HepG2 (cell line): Measurements from ENCODE around the gene GLRX5. TPM values are rescaled to one million over a fixed set of nuclear protein-coding genes. Genes with fewer than 3 reads are reported as not detected.
A peak's percentile ranks its signal among the peaks of the same experiment; 100 is the strongest.

Source experiments
- ERF ChIP-seq: IDR thresholded peaks from 2 replicates; pipeline ENCODE4 v1.6.1; 2018; ENCODE audit warnings: missing biosample characterization, missing genetic modification reagents
- HNF4G ChIP-seq, 2 experiments: sonication (generic) in 1 of 2; formaldehyde crosslinking in 1 of 2; IDR thresholded peaks; 2 replicates each; pipeline versions ENCODE4 v1.4.0 to v1.6.1; 2011 to 2020; ENCODE audit warnings: borderline replicate concordance in 2 of 2, low read depth in 2 of 2, mild to moderate bottlenecking in 2 of 2, low read length in 1 of 2, missing genetic modification reagents in 1 of 2, moderate library complexity in 1 of 2
- KAT8 ChIP-seq: IDR thresholded peaks from 2 replicates; pipeline ENCODE4 v1.6.1; 2016; ENCODE audit warnings: missing genetic modification reagents, missing compliant biosample characterization
- MTF1 ChIP-seq: sonication (generic); formaldehyde crosslinking; IDR thresholded peaks from 2 replicates; pipeline ENCODE4 v1.5.0; 2020; ENCODE audit warnings: missing genetic modification reagents
- MYC ChIP-seq: sonication (generic); formaldehyde crosslinking; IDR thresholded peaks from 2 replicates; pipeline ENCODE4 v1.9.0; 2021; ENCODE audit warnings: missing genetic modification reagents, borderline replicate concordance
- NCOA1 ChIP-seq: sonication (generic); formaldehyde crosslinking; IDR thresholded peaks from 2 replicates; pipeline ENCODE4 v1.9.0; 2021; ENCODE audit warnings: missing genetic modification reagents
- NR2F2 ChIP-seq: IDR thresholded peaks from 2 replicates; pipeline ENCODE4 v1.6.1; 2012; ENCODE audit warnings: low read depth, inconsistent platforms, borderline replicate concordance
- RFX1 ChIP-seq: fragments of 450-650 bp; IDR thresholded peaks from 2 replicates; pipeline ENCODE4 v1.6.1; 2017
- polyA plus RNA-seq, 8 experiments: library from polyadenylated mRNA; depleted of rRNA in 3 of 8; stranded (reverse) in 7 of 8; unstranded in 1 of 8; fragments of >200 nt; fragmentation: Illumina TruSeq in 4 of 8; extraction: Trizol in 4 of 8; gene quantifications; 2 replicates each; pipeline versions ENCODE4 v1.2.1 to v1.2.3, GENCODE V29; 2011 to 2016; ENCODE audit warnings: low read depth in 4 of 8, missing spikeins in 1 of 8, mixed read lengths in 1 of 8; ENCODE audit not compliant: insufficient read depth in 1 of 8
- total RNA-seq, 5 experiments: library from RNA; depleted of rRNA; stranded (reverse); fragments of >200 nt; fragmentation: Illumina TruSeq; extraction: Trizol; gene quantifications; 2 replicates each; pipeline ENCODE4 v1.2.3, GENCODE V29; 2016; ENCODE audit warnings: low read depth in 1 of 5
- TF ChIP-seq, protein P1 (sequence below): sonication (generic); formaldehyde crosslinking; IDR thresholded peaks from 2 replicates; pipeline ENCODE4 v1.4.0; 2020; ENCODE audit warnings: missing genetic modification reagents, mild to moderate bottlenecking, borderline replicate concordance
- TF ChIP-seq, protein P2 (sequence below): sonication (generic); IDR thresholded peaks from 2 replicates; pipeline ENCODE4 v1.6.1; 2016; ENCODE audit warnings: low read depth, borderline replicate concordance
- TF ChIP-seq, protein P3 (sequence below): IDR thresholded peaks from 2 replicates; pipeline ENCODE4 v1.6.1; 2016; ENCODE audit warnings: low read depth, missing genetic modification reagents, missing compliant biosample characterization
- TF ChIP-seq, protein P4 (sequence below): sonication (generic); formaldehyde crosslinking; IDR thresholded peaks from 2 replicates; pipeline ENCODE4 v1.5.0; 2020; ENCODE audit warnings: mild to moderate bottlenecking, missing genetic modification reagents
- TF ChIP-seq, protein P5 (sequence below): sonication (generic); formaldehyde crosslinking; IDR thresholded peaks from 2 replicates; pipeline ENCODE4 v1.4.0; 2020; ENCODE audit warnings: missing genetic modification reagents

GLRX5 gene
- total and polyA plus RNA-seq, 2 of the 13 experiments (the other 11 are each of a cell fraction or from before 2014, with no cell fraction given): 122 to 146 TPM

DNA sequence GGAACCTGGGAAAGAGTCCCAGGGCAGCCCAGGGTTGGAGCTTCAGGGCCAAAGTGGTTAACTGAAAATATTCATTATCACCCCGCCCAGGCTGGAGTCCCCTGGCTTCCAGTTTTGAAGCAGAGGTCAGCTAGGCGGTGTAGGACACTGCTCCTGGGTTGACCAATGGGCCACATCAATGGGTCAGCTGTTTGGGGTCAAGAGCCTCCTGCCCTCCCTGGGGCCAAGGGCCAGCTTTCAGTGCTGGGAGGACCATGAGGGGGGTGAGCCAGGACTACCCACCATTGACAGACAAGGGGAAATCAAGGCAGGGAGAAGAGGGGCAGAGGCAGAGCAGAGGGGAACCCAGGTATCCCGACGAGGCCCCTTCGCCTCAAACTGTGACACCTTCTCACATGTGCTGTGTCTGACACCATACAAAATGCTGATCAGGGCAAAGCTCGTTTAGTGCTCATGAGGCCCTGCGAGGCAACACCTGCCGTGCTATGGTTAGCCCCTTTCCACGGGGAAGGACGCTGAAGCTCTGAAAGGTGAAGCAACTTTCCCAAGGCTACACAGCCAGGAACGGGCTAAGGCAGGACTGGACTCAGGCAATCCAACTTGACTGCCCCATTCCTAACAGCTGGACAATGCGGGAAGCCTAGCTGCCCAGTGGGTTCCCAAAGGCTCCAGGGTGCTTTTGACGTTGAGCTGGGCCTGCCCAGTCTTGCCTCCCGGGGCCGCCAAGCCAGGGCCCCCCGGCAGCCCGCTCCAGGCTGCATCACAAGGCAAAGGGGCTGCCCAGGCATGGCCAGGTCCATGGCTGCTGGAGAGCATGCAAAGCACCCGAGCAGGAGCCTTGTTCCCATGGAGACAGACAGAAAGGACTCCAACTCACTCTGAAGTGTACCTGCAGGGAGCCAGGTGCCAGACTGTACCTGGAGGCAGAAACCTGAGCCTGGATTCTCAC, 20.4 kb upstream of the GLRX5 start (continued):
- TF ChIP-seq, protein P1, sequence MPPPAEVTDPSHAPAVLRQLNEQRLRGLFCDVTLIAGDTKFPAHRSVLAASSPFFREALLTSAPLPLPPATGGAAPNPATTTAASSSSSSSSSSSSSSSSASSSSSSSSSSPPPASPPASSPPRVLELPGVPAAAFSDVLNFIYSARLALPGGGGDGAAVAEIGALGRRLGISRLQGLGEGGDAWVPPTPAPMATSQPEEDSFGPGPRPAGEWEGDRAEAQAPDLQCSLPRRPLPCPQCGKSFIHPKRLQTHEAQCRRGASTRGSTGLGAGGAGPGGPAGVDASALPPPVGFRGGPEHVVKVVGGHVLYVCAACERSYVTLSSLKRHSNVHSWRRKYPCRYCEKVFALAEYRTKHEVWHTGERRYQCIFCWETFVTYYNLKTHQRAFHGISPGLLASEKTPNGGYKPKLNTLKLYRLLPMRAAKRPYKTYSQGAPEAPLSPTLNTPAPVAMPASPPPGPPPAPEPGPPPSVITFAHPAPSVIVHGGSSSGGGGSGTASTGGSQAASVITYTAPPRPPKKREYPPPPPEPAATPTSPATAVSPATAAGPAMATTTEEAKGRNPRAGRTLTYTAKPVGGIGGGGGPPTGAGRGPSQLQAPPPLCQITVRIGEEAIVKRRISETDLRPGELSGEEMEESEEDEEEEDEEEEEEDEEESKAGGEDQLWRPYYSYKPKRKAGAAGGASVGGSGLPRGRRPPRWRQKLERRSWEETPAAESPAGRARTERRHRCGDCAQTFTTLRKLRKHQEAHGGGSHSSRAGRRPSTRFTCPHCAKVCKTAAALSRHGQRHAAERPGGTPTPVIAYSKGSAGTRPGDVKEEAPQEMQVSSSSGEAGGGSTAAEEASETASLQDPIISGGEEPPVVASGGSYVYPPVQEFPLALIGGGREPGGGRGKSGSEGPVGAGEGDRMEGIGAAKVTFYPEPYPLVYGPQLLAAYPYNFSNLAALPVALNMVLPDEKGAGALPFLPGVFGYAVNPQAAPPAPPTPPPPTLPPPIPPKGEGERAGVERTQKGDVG (CRISPR knock-in tag): no peak
- TF ChIP-seq HNF4G (IDR thresholded peaks at IDR 0.05; ENCODE audit: borderline replicate concordance, low read depth, low read length) (no peak), HNF4G (CRISPR knock-in tag; IDR thresholded peaks at IDR 0.05; ENCODE audit: borderline replicate concordance, low read depth) (0 out of 2 replicates have a peak, but pooled peaks have one; percentile 13), RFX1 (peak; percentile 30; the same call in 1 of the 2 replicates), ERF (CRISPR knock-in tag) (no peak), MTF1 (CRISPR knock-in tag) (no peak), MYC (no peak), NR2F2 (peak; percentile 93), NCOA1 (CRISPR knock-in tag) (no peak), KAT8 (CRISPR knock-in tag) (no peak)
- TF ChIP-seq, protein P2, sequence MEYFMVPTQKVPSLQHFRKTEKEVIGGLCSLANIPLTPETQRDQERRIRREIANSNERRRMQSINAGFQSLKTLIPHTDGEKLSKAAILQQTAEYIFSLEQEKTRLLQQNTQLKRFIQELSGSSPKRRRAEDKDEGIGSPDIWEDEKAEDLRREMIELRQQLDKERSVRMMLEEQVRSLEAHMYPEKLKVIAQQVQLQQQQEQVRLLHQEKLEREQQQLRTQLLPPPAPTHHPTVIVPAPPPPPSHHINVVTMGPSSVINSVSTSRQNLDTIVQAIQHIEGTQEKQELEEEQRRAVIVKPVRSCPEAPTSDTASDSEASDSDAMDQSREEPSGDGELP: peak; percentile 92
- TF ChIP-seq, protein P3, sequence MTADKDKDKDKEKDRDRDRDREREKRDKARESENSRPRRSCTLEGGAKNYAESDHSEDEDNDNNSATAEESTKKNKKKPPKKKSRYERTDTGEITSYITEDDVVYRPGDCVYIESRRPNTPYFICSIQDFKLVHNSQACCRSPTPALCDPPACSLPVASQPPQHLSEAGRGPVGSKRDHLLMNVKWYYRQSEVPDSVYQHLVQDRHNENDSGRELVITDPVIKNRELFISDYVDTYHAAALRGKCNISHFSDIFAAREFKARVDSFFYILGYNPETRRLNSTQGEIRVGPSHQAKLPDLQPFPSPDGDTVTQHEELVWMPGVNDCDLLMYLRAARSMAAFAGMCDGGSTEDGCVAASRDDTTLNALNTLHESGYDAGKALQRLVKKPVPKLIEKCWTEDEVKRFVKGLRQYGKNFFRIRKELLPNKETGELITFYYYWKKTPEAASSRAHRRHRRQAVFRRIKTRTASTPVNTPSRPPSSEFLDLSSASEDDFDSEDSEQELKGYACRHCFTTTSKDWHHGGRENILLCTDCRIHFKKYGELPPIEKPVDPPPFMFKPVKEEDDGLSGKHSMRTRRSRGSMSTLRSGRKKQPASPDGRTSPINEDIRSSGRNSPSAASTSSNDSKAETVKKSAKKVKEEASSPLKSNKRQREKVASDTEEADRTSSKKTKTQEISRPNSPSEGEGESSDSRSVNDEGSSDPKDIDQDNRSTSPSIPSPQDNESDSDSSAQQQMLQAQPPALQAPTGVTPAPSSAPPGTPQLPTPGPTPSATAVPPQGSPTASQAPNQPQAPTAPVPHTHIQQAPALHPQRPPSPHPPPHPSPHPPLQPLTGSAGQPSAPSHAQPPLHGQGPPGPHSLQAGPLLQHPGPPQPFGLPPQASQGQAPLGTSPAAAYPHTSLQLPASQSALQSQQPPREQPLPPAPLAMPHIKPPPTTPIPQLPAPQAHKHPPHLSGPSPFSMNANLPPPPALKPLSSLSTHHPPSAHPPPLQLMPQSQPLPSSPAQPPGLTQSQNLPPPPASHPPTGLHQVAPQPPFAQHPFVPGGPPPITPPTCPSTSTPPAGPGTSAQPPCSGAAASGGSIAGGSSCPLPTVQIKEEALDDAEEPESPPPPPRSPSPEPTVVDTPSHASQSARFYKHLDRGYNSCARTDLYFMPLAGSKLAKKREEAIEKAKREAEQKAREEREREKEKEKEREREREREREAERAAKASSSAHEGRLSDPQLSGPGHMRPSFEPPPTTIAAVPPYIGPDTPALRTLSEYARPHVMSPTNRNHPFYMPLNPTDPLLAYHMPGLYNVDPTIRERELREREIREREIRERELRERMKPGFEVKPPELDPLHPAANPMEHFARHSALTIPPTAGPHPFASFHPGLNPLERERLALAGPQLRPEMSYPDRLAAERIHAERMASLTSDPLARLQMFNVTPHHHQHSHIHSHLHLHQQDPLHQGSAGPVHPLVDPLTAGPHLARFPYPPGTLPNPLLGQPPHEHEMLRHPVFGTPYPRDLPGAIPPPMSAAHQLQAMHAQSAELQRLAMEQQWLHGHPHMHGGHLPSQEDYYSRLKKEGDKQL (CRISPR knock-in tag): no peak
- TF ChIP-seq, protein P4, sequence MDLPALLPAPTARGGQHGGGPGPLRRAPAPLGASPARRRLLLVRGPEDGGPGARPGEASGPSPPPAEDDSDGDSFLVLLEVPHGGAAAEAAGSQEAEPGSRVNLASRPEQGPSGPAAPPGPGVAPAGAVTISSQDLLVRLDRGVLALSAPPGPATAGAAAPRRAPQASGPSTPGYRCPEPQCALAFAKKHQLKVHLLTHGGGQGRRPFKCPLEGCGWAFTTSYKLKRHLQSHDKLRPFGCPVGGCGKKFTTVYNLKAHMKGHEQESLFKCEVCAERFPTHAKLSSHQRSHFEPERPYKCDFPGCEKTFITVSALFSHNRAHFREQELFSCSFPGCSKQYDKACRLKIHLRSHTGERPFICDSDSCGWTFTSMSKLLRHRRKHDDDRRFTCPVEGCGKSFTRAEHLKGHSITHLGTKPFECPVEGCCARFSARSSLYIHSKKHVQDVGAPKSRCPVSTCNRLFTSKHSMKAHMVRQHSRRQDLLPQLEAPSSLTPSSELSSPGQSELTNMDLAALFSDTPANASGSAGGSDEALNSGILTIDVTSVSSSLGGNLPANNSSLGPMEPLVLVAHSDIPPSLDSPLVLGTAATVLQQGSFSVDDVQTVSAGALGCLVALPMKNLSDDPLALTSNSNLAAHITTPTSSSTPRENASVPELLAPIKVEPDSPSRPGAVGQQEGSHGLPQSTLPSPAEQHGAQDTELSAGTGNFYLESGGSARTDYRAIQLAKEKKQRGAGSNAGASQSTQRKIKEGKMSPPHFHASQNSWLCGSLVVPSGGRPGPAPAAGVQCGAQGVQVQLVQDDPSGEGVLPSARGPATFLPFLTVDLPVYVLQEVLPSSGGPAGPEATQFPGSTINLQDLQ: no peak
- TF ChIP-seq, protein P5, sequence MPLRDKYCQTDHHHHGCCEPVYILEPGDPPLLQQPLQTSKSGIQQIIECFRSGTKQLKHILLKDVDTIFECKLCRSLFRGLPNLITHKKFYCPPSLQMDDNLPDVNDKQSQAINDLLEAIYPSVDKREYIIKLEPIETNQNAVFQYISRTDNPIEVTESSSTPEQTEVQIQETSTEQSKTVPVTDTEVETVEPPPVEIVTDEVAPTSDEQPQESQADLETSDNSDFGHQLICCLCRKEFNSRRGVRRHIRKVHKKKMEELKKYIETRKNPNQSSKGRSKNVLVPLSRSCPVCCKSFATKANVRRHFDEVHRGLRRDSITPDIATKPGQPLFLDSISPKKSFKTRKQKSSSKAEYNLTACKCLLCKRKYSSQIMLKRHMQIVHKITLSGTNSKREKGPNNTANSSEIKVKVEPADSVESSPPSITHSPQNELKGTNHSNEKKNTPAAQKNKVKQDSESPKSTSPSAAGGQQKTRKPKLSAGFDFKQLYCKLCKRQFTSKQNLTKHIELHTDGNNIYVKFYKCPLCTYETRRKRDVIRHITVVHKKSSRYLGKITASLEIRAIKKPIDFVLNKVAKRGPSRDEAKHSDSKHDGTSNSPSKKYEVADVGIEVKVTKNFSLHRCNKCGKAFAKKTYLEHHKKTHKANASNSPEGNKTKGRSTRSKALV (CRISPR knock-in tag): no peak
